Bronchus fibroblast of lung (primary cell): ENCODE measurements around the gene CLCN3. TPM values are rescaled to one million over a fixed set of nuclear protein-coding genes. Genes with fewer than 3 reads are reported as not detected.

Experiments used
- total RNA-seq: library from RNA; depleted of rRNA; stranded (reverse); fragments of >200 nt; gene quantifications from 2 replicates; pipeline ENCODE4 v1.2.3, GENCODE V29; 2015

CLCN3 gene
- 22.4 and 23.7 TPM in 2 replicates for total RNA-seq

GRCh38 chr4:169619958-169620879 is at the start of gene CLCN3:
TSS of gene CLCN3 (plus strand) at chr4:169620578. CDS start at chr4:169635929, 15,351 bp downstream.

GRCh38 chr4:169611991-169612870 is 8.1 kb upstream of the CLCN3 start, which contains the start of gene NEK1:
TSS of gene NEK1 (minus strand) at chr4:169612583. CDS start at chr4:169602630, 9,953 bp downstream.

GRCh38 chr4:169757575-169758184 is 137.3 kb downstream of the CLCN3 start, which contains the start of gene HPF1:
TSS of gene HPF1 (minus strand) at chr4:169757944. CDS start at chr4:169757877, 67 bp downstream.

Other genes with a start within 250 kb of the CLCN3 start
- gene NEK1, start 8.0 kb upstream of the CLCN3 start, total RNA-seq = 3.7 and 4.2 TPM in 2 replicates
- gene HPF1, start 137.4 kb downstream of the CLCN3 start, total RNA-seq = 74.6 and 88.8 TPM in 2 replicates